Measurements from ENCODE around the gene MXD3.

DNA sequence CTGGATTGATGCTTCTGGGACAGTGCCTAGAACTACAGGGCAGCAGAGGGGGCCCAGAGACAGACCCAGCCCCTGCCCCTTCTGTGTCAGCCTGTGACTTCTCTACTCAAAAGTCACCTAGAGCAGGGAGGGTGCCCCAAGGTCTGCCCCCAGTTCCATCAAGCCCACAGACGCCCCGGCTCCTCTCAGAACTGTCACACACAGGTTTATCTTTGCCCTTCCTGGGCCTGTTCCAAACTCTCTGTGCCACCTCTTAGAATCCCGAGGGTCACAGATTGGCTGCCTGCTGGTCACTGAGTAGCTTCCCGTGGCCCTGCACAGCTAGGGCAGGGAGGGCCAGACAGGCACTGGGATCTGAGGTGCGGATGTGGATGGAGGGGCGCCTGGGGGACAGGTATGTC lies 47.8 kb upstream of the MXD3 start:
- TF ChIP-seq POLR2AphosphoS5 (IDR thresholded peaks at IDR 0.05; ENCODE audit: low read depth, low read length) (no peak), TAF1 (IDR thresholded peaks at IDR 0.05; ENCODE audit: borderline replicate concordance, insufficient read depth, low read length) (no peak), SIN3A (IDR thresholded peaks at IDR 0.05; ENCODE audit: borderline replicate concordance, insufficient read depth, low read length) (no peak)

Measured in PFSK-1 (cell line).